MM.1S (cell line): Measurements from ENCODE around the gene MOB3B.

Experiments used
- EZH2 ChIP-seq: fragments of 300-600 bp; sonication (generic); optimal IDR thresholded peaks from 2 replicates; pipeline ENCODE3; 2017; ENCODE audit warnings: low read depth, mild to moderate bottlenecking, antibody characterized with exemption, low read length, mixed read lengths
- TF ChIP-seq, protein P1 (sequence below): fragments of 300-600 bp; sonication (generic); IDR thresholded peaks from 2 replicates; pipeline ENCODE4 v1.5.1; 2016; ENCODE audit warnings: antibody characterized with exemption, low read length, mixed read lengths

DNA sequence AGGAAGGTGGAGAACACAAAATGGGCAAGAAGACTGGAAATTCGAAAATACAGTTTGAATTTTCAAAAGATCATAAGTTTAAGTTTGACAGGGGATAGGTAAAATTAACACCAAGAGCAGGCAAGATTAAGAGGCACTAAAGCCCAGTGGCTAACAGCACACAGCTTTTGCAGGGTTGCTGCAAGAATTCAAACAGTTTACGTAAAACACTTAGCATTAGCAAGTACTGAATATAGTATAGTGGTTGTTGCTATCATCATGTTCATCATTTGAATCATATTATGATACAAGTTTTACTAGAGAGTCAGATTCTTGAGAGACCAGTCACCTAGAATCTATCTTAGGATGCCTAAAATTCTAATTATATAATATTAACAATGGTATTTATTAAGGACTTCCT lies 66.8 kb downstream of the MOB3B start:
- TF ChIP-seq, protein P1, sequence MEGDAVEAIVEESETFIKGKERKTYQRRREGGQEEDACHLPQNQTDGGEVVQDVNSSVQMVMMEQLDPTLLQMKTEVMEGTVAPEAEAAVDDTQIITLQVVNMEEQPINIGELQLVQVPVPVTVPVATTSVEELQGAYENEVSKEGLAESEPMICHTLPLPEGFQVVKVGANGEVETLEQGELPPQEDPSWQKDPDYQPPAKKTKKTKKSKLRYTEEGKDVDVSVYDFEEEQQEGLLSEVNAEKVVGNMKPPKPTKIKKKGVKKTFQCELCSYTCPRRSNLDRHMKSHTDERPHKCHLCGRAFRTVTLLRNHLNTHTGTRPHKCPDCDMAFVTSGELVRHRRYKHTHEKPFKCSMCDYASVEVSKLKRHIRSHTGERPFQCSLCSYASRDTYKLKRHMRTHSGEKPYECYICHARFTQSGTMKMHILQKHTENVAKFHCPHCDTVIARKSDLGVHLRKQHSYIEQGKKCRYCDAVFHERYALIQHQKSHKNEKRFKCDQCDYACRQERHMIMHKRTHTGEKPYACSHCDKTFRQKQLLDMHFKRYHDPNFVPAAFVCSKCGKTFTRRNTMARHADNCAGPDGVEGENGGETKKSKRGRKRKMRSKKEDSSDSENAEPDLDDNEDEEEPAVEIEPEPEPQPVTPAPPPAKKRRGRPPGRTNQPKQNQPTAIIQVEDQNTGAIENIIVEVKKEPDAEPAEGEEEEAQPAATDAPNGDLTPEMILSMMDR: no peak
- TF ChIP-seq EZH2: no peak
